ENCODE measurements around the gene DUOXA1.
"Not testable (repeated sequence)": the region's sequence is repeated elsewhere in the genome, so short reads cannot be mapped to it uniquely, and the experiment has no call there.

The DUOXA1 gene

DNA sequence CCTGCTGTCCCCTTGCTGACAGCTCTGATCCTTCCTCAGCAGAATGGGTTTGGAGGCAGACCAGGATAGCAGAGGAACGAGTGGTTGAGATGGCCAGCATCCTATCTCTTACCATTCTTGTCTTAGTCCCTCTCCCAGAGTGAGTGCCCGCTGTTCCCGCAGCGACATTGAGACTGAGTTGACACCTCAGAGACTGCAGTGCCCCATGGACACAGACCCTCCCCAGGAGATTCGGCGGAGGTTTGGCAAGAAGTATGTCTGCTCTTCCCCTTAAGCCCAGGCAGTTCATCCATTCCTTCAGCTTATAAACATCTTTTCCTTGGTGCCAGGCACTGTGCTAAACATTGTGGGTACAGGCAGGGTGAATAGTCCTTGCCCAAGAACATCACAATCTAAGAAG lies 21.3 kb upstream of the DUOXA1 start:
- no peak for DNase-seq (ENCODE audit: low spot score)

DNA sequence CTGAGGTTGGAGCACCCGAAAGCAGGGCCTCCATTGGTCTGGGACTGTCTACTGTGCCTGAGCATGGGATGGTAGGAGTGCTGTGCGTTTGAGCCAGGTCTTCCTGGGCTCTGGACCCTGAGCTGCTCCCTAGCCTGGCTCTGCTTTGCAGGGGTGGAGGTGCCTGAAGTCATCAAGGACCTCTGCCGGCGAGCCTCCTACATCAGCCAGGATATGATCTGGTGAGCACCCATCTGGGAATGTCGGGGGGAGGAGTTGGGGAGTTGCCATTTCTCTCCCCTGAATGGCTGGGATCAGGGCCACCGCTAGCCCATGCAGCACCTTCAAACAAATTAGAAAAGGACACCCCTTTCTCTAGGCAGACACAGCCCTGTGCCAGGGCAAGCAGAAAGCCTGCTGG lies 20.8 kb upstream of the DUOXA1 start:
- no peak for DNase-seq (ENCODE audit: low spot score)

DNA sequence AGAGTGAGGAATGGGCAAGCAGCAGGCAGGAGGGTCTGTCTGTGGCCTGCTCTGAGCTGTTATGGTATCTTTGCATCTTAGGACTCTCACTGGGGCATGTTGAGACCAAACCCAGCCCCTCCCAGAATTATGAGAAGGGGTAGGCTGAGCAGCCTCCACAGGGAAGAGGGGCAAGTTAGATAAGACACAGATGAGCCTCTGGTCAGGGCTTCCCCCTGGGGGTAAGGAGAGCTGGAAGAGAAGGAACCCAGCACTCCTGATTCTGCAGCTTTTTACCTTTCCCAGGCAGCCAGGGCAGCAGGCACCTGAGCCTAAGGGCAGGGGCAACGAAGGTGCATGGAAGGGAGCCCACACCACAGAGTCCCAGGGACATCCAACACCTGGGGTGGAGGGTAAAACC lies 19.4 kb upstream of the DUOXA1 start:
- DNase-seq (ENCODE audit: low spot score): no peak

DNA sequence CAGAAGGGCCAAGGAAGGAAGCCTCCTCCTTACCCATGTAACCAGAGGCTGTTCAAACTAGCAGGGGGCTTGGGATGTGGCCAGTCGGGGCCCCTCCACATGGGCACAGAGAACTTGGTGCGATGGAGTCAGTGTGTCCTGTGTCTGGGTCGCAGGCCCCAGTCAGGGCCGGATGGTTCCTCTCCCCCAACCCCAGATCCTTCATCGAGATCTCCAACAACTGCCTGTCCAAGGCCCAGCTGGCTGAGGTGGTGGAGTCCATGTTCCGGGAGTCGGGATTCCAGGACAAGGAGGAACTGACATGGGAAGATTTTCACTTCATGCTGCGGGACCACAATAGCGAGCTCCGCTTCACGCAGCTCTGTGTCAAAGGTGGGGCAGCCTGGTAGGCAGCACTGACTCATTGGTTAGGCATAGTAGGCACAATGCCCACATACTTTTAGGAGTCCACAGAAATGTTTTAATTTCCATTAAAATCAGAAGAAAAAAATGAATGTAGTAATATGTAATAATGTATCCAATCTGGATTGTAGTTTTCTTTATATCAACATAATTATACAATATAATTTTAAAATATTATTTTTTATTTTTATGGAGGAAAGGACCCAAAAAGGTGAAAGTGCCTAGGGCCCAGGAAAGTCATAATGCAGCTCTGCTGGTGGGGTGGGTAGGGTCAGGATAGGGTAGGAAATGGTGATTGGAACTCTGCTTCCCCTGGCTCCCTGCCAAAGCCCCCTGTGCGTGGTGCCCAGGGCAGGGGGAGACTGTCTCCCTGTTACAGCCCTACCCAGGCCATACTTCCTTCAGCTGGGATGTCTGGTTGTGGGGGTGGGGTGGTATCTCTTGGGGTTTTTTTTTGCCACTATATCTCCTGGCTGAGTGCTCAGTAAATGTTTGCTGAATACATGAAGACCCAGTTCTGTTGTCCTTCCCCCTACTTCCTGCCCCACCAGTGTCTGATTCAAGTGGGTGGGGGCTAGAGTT lies 18.7 kb upstream of the DUOXA1 start:
- no peak for DNase-seq (ENCODE audit: low spot score)

DNA sequence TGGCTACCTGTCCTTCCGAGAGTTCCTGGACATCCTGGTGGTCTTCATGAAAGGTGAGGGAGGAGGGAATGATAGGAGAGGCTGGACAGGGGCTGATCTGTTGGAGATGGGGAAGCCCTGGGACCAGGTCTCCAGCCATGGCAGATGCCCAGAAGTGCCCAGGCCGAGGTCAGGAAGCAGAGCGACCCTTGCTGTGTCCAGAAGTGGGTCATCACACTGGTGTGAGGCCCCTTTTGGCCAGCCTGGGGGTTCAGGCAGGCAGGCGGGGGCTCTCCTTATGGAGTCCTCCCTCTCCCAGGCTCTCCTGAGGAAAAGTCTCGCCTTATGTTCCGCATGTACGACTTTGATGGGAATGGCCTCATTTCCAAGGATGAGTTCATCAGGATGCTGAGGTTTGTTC lies 17.9 kb upstream of the DUOXA1 start:
- DNase-seq (ENCODE audit: low spot score): no peak

DNA sequence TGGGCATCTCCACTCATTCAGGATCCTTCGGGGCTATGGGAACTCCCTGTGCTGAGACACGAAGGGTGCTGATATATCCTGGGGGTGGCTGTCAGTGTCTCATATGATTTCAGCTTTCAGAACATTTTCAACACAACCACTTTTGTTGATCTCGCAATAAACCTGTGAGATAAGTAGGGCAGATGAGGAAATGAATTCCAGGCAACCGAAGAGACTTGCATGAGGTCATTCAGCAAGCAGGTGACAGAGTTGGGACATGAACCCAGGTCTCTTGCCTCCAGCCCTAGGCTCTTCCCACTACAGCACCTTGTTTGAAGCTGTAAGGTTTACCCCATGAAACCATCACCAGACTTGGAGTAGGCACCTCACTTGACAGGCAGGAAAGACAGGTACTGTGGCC lies 16.7 kb upstream of the DUOXA1 start:
- DNase-seq (ENCODE audit: low spot score): no peak

DNA sequence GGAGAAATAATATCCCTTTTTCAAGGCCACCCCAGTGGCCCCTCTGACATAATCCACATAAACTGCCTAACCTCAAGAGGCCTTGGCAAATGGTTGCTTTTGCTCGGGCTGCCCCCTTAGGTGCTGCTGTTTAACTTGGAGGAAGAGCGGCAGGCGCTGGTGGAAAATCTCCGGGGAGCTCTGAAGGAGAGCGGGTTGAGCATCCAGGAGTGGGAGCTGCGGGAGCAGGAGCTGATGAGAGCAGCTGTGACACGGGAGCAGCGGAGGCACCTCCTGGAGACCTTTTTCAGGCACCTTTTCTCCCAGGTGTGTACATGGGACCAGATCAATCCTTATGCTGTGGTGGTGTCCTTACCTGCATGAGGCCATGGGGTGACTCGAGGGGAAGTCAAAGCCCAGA lies 15.1 kb upstream of the DUOXA1 start:
- no peak for DNase-seq (ENCODE audit: low spot score)

DNA sequence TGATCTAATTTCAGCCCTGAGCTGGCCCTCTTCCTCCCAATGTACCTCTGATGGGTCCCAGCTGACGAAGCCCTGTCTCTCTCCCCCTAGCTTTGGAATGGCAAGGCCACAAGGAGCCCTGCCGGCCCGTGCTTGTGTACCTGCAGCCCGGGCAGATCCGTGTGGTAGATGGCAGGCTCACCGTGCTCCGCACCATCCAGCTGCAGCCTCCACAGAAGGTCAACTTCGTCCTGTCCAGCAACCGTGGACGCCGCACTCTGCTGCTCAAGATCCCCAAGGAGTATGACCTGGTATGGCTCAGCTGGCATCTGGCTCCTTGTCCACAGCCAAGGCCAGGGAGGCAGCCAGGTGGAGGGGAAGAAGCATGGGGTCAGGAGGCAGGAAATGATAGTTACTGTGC lies 14.3 kb upstream of the DUOXA1 start:
- DNase-seq (ENCODE audit: low spot score): no peak

DNA sequence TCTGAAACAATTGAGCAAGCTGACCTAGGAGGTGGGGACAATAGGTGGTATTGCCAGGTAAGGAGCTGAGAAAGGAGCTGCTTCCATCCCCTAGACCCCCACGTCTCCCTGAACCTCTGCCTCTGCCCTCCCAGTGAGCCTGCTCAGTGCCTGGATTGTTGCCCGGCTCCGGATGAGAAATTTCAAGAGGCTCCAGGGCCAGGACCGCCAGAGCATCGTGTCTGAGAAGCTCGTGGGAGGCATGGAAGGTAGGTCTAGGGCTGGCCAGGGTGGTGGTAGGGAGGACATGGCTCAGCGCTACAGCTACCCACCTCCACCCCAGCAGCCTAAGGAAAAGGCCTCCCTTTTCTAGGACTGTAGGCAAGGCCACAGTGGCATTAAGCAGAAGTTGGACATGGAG lies 13.4 kb upstream of the DUOXA1 start:
- DNase-seq (ENCODE audit: low spot score): no peak

DNA sequence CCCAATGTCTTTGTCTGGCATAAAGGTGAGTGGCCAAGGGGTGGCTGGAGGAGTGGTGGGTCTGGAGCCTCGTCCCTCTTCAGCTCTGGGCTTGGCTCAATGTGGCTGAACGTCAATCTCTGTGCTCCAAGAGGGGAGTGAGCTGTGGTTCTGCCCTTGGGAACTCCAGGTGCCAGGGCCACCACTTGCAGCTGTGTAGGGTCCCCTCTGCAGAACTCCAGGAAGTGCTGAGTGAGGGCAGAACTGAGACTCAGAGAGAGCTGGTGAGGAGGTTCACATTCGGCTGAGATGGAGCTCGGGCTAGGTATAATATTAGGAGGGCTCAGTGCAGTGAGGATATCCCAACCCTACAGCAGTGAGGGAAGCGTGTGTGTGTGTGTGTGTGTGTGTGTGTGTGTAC lies 11.7 kb upstream of the DUOXA1 start:
- no peak for DNase-seq (ENCODE audit: low spot score)

DNA sequence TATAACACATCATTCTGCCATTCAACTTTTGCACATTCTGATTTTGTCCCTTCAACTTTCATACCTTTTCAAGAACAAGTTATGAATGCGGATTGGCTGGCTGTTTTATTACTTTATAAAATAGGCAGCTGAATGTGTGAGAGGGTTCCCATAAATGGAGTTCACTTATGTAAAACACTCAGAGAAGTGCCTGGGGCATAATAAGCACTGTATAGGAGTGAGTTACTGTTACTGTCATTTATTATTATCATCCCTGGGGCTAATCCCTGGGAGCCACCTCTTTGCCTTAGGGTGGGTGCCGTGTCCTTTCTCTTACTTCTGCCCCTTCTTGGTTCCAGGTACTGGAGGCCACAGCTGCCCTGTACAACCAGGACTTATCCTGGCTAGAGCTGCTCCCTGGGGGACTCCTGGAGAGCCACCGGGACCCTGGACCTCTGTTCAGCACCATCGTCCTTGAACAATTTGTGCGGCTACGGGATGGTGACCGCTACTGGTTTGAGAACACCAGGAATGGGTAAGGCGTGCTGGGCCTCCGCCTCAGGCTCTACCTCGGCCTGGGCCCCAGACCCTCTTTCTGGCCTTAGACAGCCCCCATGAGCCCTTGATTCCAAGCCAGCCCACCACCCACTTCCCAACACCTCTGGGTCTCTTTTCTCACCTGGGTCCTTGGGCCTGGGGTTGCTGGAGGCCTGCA lies 11.0 kb upstream of the DUOXA1 start:
- no peak for DNase-seq (ENCODE audit: low spot score)

DNA sequence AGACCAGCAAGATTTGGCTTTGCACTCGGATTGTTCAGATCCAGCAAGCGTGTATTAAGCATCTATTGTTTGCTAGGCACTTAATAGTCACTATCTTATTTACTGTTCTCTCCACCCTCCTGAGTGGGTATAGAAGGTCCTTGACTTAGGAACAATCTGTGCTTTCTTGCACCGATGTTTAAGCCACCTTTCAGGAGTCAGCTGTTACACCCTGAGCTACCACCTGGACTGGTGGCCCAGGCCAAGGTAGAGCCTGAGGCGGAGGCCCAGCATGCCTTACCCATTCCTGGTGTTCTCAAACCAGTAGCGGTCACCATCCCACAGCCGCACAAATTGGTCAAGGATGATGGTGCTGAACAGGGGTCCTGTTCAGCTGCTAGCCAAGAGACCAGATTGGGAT lies 10.1 kb upstream of the DUOXA1 start:
- DNase-seq (ENCODE audit: low spot score): no peak

DNA sequence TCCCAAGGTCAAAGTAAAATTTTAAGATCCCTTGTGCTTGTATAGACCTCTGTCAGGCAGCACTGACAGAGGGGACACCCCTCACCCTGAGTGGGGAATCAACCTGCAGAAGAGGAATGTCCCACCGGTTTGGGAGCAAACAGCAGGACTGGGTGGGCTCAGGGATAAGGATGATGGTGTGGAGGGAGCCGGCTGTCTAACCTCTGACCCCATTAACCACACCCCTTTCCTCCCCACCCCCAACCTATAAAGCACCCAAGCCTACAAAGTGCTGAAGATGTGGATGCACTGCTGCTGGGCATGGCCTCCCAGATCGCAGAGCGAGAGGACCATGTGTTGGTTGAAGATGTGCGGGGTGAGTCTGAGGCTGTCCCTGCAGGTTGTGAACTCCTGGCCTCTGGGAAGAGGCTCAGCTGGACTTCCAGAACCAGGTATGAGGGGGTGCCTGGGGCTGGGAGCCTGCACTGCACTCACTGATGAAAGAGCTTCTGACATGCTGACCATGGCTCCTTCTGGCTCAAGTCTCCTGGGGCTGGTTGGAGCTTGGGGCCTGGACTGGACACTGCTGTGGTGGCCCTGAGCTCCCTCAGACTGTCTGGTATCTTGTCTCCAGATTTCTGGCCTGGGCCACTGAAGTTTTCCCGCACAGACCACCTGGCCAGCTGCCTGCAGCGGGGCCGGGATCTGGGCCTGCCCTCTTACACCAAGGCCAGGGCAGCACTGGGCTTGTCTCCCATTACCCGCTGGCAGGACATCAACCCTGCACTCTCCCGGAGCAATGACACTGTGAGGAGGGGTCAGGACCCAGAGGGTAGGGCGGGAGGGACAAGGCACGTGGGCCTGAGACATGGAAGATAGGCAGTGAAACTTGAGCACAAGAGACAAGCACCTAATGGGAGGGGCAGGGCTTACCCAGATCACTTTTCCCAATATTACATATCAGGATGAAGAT lies 9.4 kb upstream of the DUOXA1 start:
- DNase-seq (ENCODE audit: low spot score): no peak

DNA sequence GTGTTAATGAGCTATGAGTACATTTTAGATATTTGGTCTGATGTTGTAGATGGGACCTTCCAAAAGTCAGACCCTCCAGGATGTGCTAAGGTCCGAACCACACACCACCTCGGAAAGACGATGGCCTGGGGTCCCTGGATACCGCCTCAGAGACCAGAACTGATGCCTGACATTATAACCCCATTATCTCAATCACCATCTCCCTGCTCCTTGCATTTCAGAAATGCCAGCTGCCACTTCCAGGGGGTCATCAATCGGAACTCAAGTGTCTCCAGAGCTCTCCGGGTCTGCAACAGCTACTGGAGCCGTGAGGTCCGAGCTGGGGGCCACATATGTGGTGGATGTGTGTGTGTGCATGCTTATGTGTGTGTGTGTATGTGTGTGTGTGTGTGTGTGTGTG lies 8.0 kb upstream of the DUOXA1 start:
- no peak for DNase-seq (ENCODE audit: low spot score)

DNA sequence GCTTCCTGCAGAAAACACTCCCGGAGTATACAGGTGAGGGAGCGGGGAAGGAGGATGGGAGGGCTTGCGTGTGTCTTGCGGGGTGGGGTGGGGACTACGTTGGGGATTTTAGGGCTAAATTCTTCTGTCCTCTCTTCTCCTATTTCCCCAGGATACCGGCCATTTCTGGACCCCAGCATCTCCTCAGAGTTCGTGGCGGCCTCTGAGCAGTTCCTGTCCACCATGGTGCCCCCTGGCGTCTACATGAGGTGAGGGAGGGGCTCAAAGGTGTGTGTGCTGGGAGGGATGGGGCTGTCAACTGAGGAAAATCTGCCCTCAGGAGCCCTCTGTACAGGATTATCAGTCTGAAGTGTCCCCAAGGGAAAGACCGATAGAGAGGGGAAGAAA lies 6.7 kb upstream of the DUOXA1 start:
- no peak for DNase-seq (ENCODE audit: low spot score)

DNA sequence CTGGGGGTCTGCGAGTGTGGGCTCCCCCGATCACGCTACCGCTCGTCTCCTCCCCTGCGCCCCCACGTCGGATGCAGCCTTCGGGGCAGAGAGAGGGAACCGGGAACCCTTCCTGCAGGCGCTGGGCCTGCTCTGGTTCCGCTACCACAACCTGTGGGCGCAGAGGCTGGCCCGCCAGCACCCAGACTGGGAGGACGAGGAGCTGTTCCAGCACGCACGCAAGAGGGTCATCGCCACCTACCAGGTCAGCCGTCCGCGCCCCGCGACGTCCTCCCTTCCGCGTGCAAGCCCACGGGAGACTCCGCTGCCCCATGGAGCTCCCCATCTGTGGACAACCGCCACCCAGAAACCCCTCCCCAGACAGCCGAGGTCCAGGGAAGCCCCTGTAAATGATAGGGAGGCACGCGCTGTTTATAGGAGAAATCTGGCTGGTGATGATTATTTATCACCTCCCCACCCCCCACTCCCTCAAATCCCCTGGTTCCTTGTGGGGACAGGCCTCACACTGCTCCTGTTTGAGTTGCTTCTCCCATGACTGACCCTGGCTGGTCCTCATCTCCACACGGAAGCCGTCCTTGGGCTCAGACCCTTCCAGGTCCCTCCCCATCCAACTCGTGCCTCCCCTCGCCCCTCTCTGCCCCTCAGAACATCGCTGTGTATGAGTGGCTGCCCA lies 6.2 kb upstream of the DUOXA1 start:
- not testable (repeated sequence) for DNase-seq (ENCODE audit: low spot score)

DNA sequence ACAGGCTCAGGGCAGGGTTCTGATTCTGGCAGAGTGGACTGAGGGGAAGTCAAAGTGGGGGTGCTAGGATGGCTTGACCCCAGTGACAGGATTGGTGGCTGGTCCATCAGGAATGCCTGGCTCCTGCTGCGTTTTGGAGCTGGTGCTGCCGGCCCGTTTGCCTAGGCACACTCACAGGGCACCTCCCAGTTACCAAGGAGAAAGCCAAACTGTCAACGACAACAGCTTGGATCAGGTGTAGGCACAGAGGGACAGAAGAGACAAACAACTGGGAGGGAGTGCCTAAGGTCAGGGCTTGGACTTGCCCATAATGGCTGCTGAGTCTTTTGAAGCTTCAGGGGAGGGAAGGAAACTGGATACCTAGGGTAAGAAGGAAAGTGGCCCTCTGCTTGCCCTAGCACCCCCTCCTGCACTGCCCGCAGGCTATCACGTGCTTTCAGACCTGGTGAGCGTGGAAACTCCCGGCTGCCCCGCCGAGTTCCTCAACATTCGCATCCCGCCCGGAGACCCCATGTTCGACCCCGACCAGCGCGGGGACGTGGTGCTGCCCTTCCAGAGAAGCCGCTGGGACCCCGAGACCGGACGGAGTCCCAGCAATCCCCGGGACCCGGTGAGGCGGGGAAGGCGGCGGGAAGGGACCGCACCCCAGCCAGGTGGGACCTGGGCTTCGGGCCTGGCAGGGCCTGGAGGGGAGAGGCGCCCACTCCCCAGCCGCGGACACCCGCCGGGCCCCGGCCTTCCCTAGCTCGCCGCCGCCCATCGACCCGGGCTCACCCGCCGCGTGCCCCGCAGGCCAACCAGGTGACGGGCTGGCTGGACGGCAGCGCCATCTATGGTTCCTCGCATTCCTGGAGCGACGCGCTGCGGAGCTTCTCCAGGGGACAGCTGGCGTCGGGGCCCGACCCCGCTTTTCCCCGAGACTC lies 5.3 kb upstream of the DUOXA1 start:
- no peak for DNase-seq (ENCODE audit: low spot score)

DNA sequence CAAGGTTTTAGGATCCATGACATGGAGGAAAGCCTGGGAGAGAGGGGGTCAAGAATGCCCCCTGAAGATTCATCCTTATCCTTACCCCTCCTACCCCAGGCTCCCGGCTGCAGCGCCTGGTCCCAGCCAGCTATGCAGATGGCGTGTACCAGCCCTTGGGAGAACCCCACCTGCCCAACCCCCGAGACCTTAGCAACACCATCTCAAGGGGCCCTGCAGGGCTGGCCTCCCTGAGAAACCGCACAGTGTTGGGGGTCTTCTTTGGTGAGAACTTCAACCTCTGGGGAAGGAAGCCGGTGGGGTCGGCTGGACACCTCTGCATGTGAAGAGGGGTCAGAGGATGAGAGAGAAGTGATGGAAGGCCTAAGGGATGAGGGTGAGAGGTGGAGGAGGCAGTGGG lies 4.4 kb upstream of the DUOXA1 start:
- DNase-seq (ENCODE audit: low spot score): no peak

DNA sequence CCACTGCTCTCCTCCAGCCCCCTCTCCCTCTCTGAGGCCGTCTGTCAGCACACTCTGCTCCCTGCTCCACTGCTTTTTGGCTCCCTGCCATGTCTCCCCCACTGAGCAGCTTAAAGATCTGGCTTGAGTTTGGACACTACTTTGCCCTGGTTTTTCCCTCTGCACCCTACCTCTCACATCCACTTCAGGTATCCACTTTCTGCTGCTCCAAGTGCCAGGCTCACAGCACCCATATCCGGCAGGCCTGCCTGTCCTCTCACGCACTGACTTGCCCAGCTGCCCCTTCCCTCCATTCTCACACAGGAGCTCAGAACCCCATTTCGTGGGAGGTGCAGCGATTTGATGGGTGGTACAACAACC lies 3.9 kb upstream of the DUOXA1 start:
- DNase-seq (ENCODE audit: low spot score): no peak

DNA sequence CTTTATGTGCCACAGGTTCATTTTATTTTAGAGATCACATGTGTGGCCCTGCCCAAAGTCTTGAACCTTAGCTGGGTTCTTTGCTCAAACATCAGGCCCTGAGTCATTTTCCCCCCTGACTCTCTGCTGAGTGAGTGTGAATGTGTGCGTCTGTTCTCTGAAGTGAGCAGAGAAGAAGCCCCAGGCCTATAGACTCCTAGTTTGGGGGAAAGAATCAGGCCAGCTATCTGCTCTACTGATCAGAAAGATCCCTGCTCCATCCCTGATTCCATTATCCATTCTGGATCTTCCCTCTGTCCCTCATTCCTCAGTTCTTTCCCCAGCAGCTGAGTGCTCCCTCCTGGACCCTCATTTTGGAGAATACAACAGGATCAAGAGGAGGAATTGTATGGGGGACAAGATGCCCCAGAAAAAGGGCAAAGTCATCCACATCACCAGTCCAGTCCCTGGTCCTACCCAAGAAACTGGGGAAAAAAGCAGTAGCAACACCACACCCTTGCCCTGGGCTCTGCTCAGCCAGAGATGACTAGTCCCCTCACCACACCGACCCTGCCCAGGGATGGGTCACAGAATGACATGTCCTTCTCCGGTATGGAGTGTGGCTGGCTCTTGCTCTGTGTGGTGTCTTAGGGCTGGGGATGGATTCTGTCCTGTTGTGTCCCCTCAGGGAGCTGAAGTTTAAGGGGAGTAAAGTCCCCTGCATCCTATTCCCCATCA lies 3.3 kb upstream of the DUOXA1 start:
- no peak for DNase-seq (ENCODE audit: low spot score)

Data from left forelimb (tissue), 1 donor.